ENCODE measurements around the gene KRT33A.

DNA sequence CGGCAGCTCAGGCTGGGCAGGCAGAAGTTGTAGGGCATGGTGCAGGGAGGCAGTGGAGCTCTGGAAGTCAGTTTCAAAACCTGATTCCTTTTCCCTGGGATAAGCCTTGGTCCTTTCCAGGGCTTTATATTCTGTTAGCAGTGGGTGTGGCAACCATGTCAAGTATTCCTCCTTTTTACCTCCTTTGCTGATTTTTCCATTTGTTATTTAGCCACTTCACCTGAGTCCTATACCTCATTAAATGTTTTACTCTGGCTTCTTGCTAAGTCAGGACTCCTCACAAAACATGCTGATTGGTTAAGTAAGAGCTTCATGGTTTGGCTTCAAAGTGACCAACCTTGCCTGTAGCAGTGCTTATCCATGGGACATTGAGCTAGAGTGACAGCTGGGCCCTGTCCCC lies 19.1 kb upstream of the KRT33A start, which contains the start of gene KRT33B:
- TF ChIP-seq YY1 (IDR thresholded peaks at IDR 0.05; ENCODE audit: insufficient read depth, insufficient read length) (no peak), ZNF274 (IDR thresholded peaks at IDR 0.05; ENCODE audit: low read depth, low read length) (no peak)

Data from NT2/D1 (cell line).